Measurements from ENCODE around the gene NTRK2.

- no peak for TF ChIP-seq EZH2 (IDR thresholded peaks at IDR 0.05; ENCODE audit: insufficient read depth, low read length)
- TF ChIP-seq, protein P1, sequence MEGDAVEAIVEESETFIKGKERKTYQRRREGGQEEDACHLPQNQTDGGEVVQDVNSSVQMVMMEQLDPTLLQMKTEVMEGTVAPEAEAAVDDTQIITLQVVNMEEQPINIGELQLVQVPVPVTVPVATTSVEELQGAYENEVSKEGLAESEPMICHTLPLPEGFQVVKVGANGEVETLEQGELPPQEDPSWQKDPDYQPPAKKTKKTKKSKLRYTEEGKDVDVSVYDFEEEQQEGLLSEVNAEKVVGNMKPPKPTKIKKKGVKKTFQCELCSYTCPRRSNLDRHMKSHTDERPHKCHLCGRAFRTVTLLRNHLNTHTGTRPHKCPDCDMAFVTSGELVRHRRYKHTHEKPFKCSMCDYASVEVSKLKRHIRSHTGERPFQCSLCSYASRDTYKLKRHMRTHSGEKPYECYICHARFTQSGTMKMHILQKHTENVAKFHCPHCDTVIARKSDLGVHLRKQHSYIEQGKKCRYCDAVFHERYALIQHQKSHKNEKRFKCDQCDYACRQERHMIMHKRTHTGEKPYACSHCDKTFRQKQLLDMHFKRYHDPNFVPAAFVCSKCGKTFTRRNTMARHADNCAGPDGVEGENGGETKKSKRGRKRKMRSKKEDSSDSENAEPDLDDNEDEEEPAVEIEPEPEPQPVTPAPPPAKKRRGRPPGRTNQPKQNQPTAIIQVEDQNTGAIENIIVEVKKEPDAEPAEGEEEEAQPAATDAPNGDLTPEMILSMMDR (IDR thresholded peaks at IDR 0.05; ENCODE audit: insufficient read depth, low read depth, low read length) = no peak
Measured at GRCh38 chr9:85030316-85030715, 360.8 kb downstream of the NTRK2 start.
